Neural progenitor cell (in vitro differentiated cells): ENCODE data around the gene AP5S1. TPM values are rescaled to one million over a fixed set of nuclear protein-coding genes. Genes with fewer than 3 reads are reported as not detected.

ENCODE experiments used
- DNase-seq: peaks from one replicate; pipeline ENCODE4 v3.0.0-alpha.2; 2016; ENCODE audit warnings: low spot score
- H2AFZ ChIP-seq: fragments of 200-600 bp; sonication (generic); replicated peaks from 2 replicates; pipeline ENCODE4 v1.6.1; 2016; ENCODE audit warnings: antibody characterized with exemption
- H3F3A ChIP-seq: fragments of 200-600 bp; sonication (generic); 2 replicates; pipeline ENCODE4 v1.6.1; 2016; ENCODE audit warnings: antibody characterized with exemption, low read depth
- H3K27ac ChIP-seq: fragments of 200-600 bp; sonication (generic); 2 replicates; pipeline ENCODE4 v1.5.1; 2016; ENCODE audit warnings: mild to moderate bottlenecking
- H3K27me3 ChIP-seq: fragments of 200-600 bp; sonication (generic); 2 replicates; pipeline ENCODE4 v1.6.1; 2016; ENCODE audit warnings: mild to moderate bottlenecking, moderate library complexity
- H3K36me3 ChIP-seq: fragments of 200-600 bp; sonication (generic); 2 replicates; pipeline ENCODE4 v1.5.1; 2016
- H3K4me1 ChIP-seq: fragments of 200-600 bp; sonication (generic); 2 replicates; pipeline ENCODE4 v1.6.1; 2016; ENCODE audit warnings: mixed run types
- H3K4me2 ChIP-seq: fragments of 200-600 bp; sonication (generic); 2 replicates; pipeline ENCODE4 v1.6.1; 2016
- H3K4me3 ChIP-seq: fragments of 200-600 bp; sonication (generic); 2 replicates; pipeline ENCODE4 v1.5.1; 2016
- H3K79me2 ChIP-seq: fragments of 200-600 bp; sonication (generic); 2 replicates; pipeline ENCODE4 v1.6.1; 2016; ENCODE audit warnings: low read depth
- H3K9ac ChIP-seq: fragments of 200-600 bp; sonication (generic); 2 replicates; pipeline ENCODE4 v1.6.1; 2016
- H3K9me3 ChIP-seq: fragments of 200-600 bp; sonication (generic); 2 replicates; pipeline ENCODE4 v1.5.1; 2016; ENCODE audit warnings: low read depth
- H4K20me1 ChIP-seq: fragments of 200-600 bp; sonication (generic); 2 replicates; pipeline ENCODE4 v1.6.1; 2016; ENCODE audit warnings: low read depth
- H3K27ac Mint-ChIP-seq: 3 replicates; pipeline ENCODE4 v1.8.0; 2021; ENCODE audit warnings: mixed read lengths
- H3K27me3 Mint-ChIP-seq: 2 replicates; pipeline ENCODE4 v1.8.0; 2022; ENCODE audit warnings: low read depth, mild to moderate bottlenecking, inconsistent platforms, moderate library complexity, mixed read lengths; ENCODE audit not compliant: insufficient read depth
- H3K36me3 Mint-ChIP-seq: 3 replicates; pipeline ENCODE4 v1.8.0; 2021; ENCODE audit warnings: mixed read lengths
- H3K4me1 Mint-ChIP-seq: 3 replicates; pipeline ENCODE4 v1.8.0; 2021; ENCODE audit warnings: mixed read lengths
- H3K4me3 Mint-ChIP-seq: 3 replicates; pipeline ENCODE4 v1.8.0; 2021; ENCODE audit warnings: mild to moderate bottlenecking, moderate library complexity, mixed read lengths
- H3K9me3 Mint-ChIP-seq: 3 replicates; pipeline ENCODE4 v1.8.0; 2020; ENCODE audit warnings: mixed read lengths
- CTCF ChIP-seq: fragments of 200-600 bp; sonication (generic); IDR thresholded peaks from 2 replicates; pipeline ENCODE4 v1.5.1; 2017; ENCODE audit warnings: antibody characterized with exemption, mild to moderate bottlenecking
- EZH2 ChIP-seq: fragments of 200-600 bp; sonication (generic); IDR thresholded peaks from 2 replicates; pipeline ENCODE4 v1.6.1; 2017; ENCODE audit warnings: antibody characterized with exemption, mild to moderate bottlenecking, moderate library complexity
- EZH2phosphoT487 ChIP-seq: fragments of 200-600 bp; sonication (generic); IDR thresholded peaks from 2 replicates; pipeline ENCODE4 v1.6.1; 2017; ENCODE audit warnings: antibody characterized with exemption
- total RNA-seq: library from RNA; depleted of rRNA; stranded (reverse); fragments of >200 nt; gene quantifications from 2 replicates; pipeline ENCODE4 v1.2.3, GENCODE V29; 2015; ENCODE audit warnings: low replicate concordance

Gene AP5S1
- total RNA-seq, 1 donor from 2014 or later: 1.2 TPM

- Histone ChIP-seq H3K27me3 (peaks cover 22% of the 10 kb centered on the region), H3K4me3 (peak overlapping the region; percentile 68), H4K20me1 (peaks cover 9% of the 10 kb centered on the region), H3K4me1 (peaks cover 28% of the 10 kb centered on the region), H3K9ac (no peak overlapping the region), H2AFZ (no peak overlapping the region), H3K27ac (no peak overlapping the region), H3K4me2 (peak overlapping the region; percentile 90), H3K36me3 (no peaks in the 10 kb centered on the region), H3K9me3 (no peaks in the 10 kb centered on the region), H3F3A (peaks cover 30% of the 10 kb centered on the region), H3K79me2 (no peaks in the 10 kb centered on the region)
- Mint-ChIP-seq H3K4me1 (peaks cover 50% of the 10 kb centered on the region), H3K36me3 (peaks cover 10% of the 10 kb centered on the region), H3K27ac (peak overlapping the region; percentile 80), H3K4me3 (peak overlapping the region; percentile 92), H3K27me3 (peaks cover 17% of the 10 kb centered on the region), H3K9me3 (no peaks in the 10 kb centered on the region)
- no peak for DNase-seq
- TF ChIP-seq EZH2phosphoT487 (no peak), CTCF (no peak), EZH2 (no peak)
Observed at GRCh38 chr20:3797226-3797545, 23.2 kb upstream of the AP5S1 start.

GRCh38 chr20:3797592-3798372, 22.6 kb upstream of the AP5S1 start:
- Mint-ChIP-seq H3K4me1 (peaks cover 56% of the 10 kb centered on the region), H3K9me3 (no peaks in the 10 kb centered on the region), H3K36me3 (peaks cover 15% of the 10 kb centered on the region), H3K4me3 (peak overlapping the region; percentile 92), H3K27me3 (peaks cover 17% of the 10 kb centered on the region), H3K27ac (peak overlapping the region; percentile 53)
- Histone ChIP-seq H3F3A (peaks cover 30% of the 10 kb centered on the region), H3K4me1 (peaks cover 28% of the 10 kb centered on the region), H3K79me2 (no peaks in the 10 kb centered on the region), H3K36me3 (no peaks in the 10 kb centered on the region), H3K27me3 (peaks cover 22% of the 10 kb centered on the region), H4K20me1 (peaks cover 9% of the 10 kb centered on the region), H3K4me2 (peak overlapping the region; percentile 90), H3K27ac (no peak overlapping the region), H2AFZ (no peak overlapping the region), H3K9me3 (no peaks in the 10 kb centered on the region), H3K9ac (no peak overlapping the region), H3K4me3 (peak overlapping the region; percentile 68)
- no peak for DNase-seq
- TF ChIP-seq EZH2 (no peak), CTCF (no peak), EZH2phosphoT487 (no peak)

GRCh38 chr20:3798373-3798768, 22.0 kb upstream of the AP5S1 start:
- no peaks in the 10 kb centered on the region for H3K9me3 ChIP-seq
- peaks cover 22% of the 10 kb centered on the region for H3K27me3 ChIP-seq
- Mint-ChIP-seq H3K36me3 (peaks cover 20% of the 10 kb centered on the region), H3K27me3 (peaks cover 17% of the 10 kb centered on the region), H3K27ac (peak overlapping the region; percentile 79), H3K4me3 (peak overlapping the region; percentile 92), H3K4me1 (peaks cover 58% of the 10 kb centered on the region), H3K9me3 (no peaks in the 10 kb centered on the region)
- H3K79me2 ChIP-seq: no peaks in the 10 kb centered on the region
- peaks cover 28% of the 10 kb centered on the region for H3K4me1 ChIP-seq
- H3K27ac ChIP-seq: no peak overlapping the region
- no peak for DNase-seq
- no peaks in the 10 kb centered on the region for H3K36me3 ChIP-seq
- H2AFZ ChIP-seq: no peak overlapping the region
- H3K4me2 ChIP-seq: no peak overlapping the region
- H4K20me1 ChIP-seq: peaks cover 9% of the 10 kb centered on the region
- TF ChIP-seq EZH2phosphoT487 (no peak), EZH2 (no peak), CTCF (no peak)
- H3K4me3 ChIP-seq: no peak overlapping the region
- H3F3A ChIP-seq: peaks cover 30% of the 10 kb centered on the region
- H3K9ac ChIP-seq: no peak overlapping the region
